ENCODE data around the gene DNAJC30. TPM values are rescaled to one million over a fixed set of nuclear protein-coding genes. Genes with fewer than 3 reads are reported as not detected.
"Not testable (repeated sequence)": the region's sequence is repeated elsewhere in the genome, so short reads cannot be mapped to it uniquely, and the experiment has no call there.

The DNAJC30 gene
- total and polyA plus RNA-seq, 2 experiments from 2014 or later = 2.8 to 5.6 TPM

DNA sequence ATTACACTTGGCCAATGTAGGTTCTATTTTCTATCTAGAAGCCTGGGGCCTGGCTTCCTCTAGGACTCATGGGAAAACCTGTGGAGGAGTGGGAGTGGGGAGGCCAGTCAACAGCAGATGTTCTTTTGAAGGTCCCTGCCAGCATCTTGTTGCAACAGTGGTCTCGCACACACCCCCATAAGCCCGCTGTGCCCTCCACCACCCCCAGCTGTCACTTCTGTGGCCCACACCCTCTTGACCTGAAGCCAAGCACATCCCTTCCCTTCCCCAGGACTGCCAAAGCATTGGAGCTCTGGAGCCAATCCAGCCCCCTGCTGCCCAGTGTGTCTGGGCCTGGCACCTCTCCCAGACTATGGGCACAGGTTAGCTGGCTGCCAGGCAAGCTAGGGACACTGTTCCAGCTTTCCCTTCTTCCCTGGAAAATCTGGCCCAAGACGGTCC lies 38.1 kb upstream of the DNAJC30 start:
- no peaks in the 10 kb centered on the region for H3K9me3 Mint-ChIP-seq
- no peak for DNase-seq (ENCODE audit: low spot score)
- H3K27ac Mint-ChIP-seq = no peak overlapping the region
- Histone ChIP-seq H3K4me1 (ENCODE audit: insufficient read depth) (no peaks in the 10 kb centered on the region; the same call in 1 of the 2 replicates), H3K4me3 (no peak overlapping the region), H3K79me2 (replicated peaks; ENCODE audit: insufficient read depth) (no peaks in the 10 kb centered on the region), H3K9me2 (ENCODE audit: insufficient read depth) (no peaks in the 10 kb centered on the region), H3K27ac (ENCODE audit: low read depth) (no peak overlapping the region), H2AFZ (no peak overlapping the region), H3K27me3 (ENCODE audit: insufficient read depth) (peaks cover 24% of the 10 kb centered on the region), H3K36me3 (ENCODE audit: insufficient read depth) (no peaks in the 10 kb centered on the region), H3F3A (replicated peaks; ENCODE audit: low read depth) (no peaks in the 10 kb centered on the region), H4K20me1 (replicated peaks; ENCODE audit: insufficient read depth) (no peaks in the 10 kb centered on the region; the same call in 1 of the 2 replicates), H3K4me2 (no peak overlapping the region)
- no peak for ATAC-seq
- TF ChIP-seq ZNF331 (CRISPR knock-in tag; IDR thresholded peaks at IDR 0.05; ENCODE audit: low read depth) = no peak
- TF ChIP-seq, protein P1, sequence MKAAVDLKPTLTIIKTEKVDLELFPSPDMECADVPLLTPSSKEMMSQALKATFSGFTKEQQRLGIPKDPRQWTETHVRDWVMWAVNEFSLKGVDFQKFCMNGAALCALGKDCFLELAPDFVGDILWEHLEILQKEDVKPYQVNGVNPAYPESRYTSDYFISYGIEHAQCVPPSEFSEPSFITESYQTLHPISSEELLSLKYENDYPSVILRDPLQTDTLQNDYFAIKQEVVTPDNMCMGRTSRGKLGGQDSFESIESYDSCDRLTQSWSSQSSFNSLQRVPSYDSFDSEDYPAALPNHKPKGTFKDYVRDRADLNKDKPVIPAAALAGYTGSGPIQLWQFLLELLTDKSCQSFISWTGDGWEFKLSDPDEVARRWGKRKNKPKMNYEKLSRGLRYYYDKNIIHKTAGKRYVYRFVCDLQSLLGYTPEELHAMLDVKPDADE (IDR thresholded peaks at IDR 0.05) = no peak
- TF ChIP-seq NANOG (IDR thresholded peaks at IDR 0.05; ENCODE audit: borderline replicate concordance) = no peak
- no peak for TF ChIP-seq POLR2AphosphoS5 (IDR thresholded peaks at IDR 0.05; ENCODE audit: low read depth)
- no peak for TF ChIP-seq STAT1 (IDR thresholded peaks at IDR 0.05; ENCODE audit: unreplicated experiment)
- no peak for TF ChIP-seq ZNF114 (CRISPR knock-in tag; IDR thresholded peaks at IDR 0.05)
- TF ChIP-seq CREB1 (CRISPR knock-in tag; IDR thresholded peaks at IDR 0.05; ENCODE audit: low read depth) = no peak
- TF ChIP-seq EZH2 (IDR thresholded peaks at IDR 0.05; ENCODE audit: low read depth, unreplicated experiment) = no peak
- TF ChIP-seq, protein P2, sequence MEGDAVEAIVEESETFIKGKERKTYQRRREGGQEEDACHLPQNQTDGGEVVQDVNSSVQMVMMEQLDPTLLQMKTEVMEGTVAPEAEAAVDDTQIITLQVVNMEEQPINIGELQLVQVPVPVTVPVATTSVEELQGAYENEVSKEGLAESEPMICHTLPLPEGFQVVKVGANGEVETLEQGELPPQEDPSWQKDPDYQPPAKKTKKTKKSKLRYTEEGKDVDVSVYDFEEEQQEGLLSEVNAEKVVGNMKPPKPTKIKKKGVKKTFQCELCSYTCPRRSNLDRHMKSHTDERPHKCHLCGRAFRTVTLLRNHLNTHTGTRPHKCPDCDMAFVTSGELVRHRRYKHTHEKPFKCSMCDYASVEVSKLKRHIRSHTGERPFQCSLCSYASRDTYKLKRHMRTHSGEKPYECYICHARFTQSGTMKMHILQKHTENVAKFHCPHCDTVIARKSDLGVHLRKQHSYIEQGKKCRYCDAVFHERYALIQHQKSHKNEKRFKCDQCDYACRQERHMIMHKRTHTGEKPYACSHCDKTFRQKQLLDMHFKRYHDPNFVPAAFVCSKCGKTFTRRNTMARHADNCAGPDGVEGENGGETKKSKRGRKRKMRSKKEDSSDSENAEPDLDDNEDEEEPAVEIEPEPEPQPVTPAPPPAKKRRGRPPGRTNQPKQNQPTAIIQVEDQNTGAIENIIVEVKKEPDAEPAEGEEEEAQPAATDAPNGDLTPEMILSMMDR (conservative IDR thresholded peaks at IDR 0.05; ENCODE audit: low read depth in 2 of 2) = no peak
- no peak for TF ChIP-seq JUNB (IDR thresholded peaks at IDR 0.05; ENCODE audit: unreplicated experiment)
- TF ChIP-seq EZH2phosphoT487 (IDR thresholded peaks at IDR 0.05; ENCODE audit: unreplicated experiment) = no peak
- H3K36me3 Mint-ChIP-seq (ENCODE audit: low read depth) = no peaks in the 10 kb centered on the region
- no peak overlapping the region; the same call in 2 of the 3 replicates for H3K4me3 Mint-ChIP-seq
- H3K4me1 Mint-ChIP-seq = no peaks in the 10 kb centered on the region; the same call in 2 of the 3 replicates
- H3K27me3 Mint-ChIP-seq (ENCODE audit: insufficient read depth, low read depth, poor library complexity) = peaks cover 20% of the 10 kb centered on the region

DNA sequence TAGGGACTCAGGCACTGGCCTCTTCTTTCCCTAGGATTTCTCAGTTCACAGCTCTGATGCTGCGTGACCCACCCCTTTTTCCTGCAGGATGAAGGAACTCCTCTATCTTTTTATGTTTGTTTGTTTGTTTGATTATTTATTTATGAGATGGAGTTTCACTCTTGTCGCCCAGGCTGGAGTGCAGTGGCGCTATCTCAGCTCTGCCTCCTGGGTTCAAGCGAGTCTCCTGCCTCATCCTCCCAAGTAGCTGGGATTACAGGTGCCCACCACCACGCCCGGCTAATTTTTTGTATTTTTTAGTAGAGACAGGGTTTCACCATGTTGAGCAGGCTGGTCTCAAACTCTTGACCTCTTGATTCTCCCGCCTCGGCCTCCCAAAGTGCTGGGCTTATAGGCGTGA lies 37.2 kb upstream of the DNAJC30 start:
- ATAC-seq; H3K9me3 Mint-ChIP-seq; H2AFZ ChIP-seq; H4K20me1 ChIP-seq (replicated peaks; ENCODE audit: insufficient read depth); DNase-seq (ENCODE audit: low spot score); H3K4me3 ChIP-seq; H3K9me2 ChIP-seq (ENCODE audit: insufficient read depth); H3K79me2 ChIP-seq (replicated peaks; ENCODE audit: insufficient read depth); H3K27ac ChIP-seq (ENCODE audit: low read depth); H3K4me1 ChIP-seq (ENCODE audit: insufficient read depth); H3K36me3 ChIP-seq (ENCODE audit: insufficient read depth); H3K4me2 ChIP-seq; H3K36me3 Mint-ChIP-seq (ENCODE audit: low read depth); H3F3A ChIP-seq (replicated peaks; ENCODE audit: low read depth); H3K27ac Mint-ChIP-seq; H3K4me1 Mint-ChIP-seq: not testable (repeated sequence)
- peaks cover 24% of the 10 kb centered on the region for H3K27me3 ChIP-seq (ENCODE audit: insufficient read depth)
- Mint-ChIP-seq H3K27me3 (ENCODE audit: insufficient read depth, low read depth, poor library complexity) (peaks cover 20% of the 10 kb centered on the region), H3K4me3 (peak overlapping the region; percentile 70)
